K562 (cell line): Measurements from ENCODE around the gene IPO9. TPM values are rescaled to one million over a fixed set of nuclear protein-coding genes. Genes with fewer than 3 reads are reported as not detected.

Experiments
- ATAC-seq: fragments of 200-7000 bp; cut with Tn5 transposase; 3 replicates; pipeline ENCODE4 v1.9.1; 2020; ENCODE audit warnings: moderate library complexity
- BruUV-seq: library from RNA; stranded (reverse); fragments of 400-500 nt; replicated peaks from 2 replicates; lab custom pipeline; 2021; lab: Mats Ljungman, UMichigan
- CTCF ChIA-PET: fragments of 300-600 bp; formaldehyde crosslinking; extraction: SDS; loops from one replicate; lab custom pipeline; 2021; ENCODE audit warnings: low intra/inter-chr PET ratio; lab: Yijun Ruan, JAX
- POLR2A ChIA-PET: fragments of 300-600, 350-650 bp; sonication (Branson Sonifier 250); formaldehyde crosslinking; extraction: SDS; loops from one replicate; lab custom pipeline; 2021; ENCODE audit warnings: antibody characterized with exemption, inconsistent platforms; lab: Yijun Ruan, JAX
- DNase-seq, 4 experiments: peaks; one replicate each; pipeline versions ENCODE4 v3.0.0 to v3.0.0-alpha.2; 2011 to 2018; ENCODE audit warnings: low spot score in 3 of 4, mixed read lengths in 3 of 4; ENCODE audit errors: extremely low read depth in 1 of 4
- FAIRE-seq: peaks from 2 replicates; lab custom pipeline; 2011; peaks lifted over from hg19 to GRCh38; lab: Jason Lieb, UNC
- H2AFZ ChIP-seq: 2 replicates; pipeline ENCODE4 v1.6.0; 2011; ENCODE audit warnings: low read depth, low read length, control low read depth, inconsistent platforms
- H3K27ac ChIP-seq: fragments of 200-600 bp; 3 replicates; pipeline ENCODE4 v1.8.0; 2011; ENCODE audit warnings: low read depth, mild to moderate bottlenecking, control low read depth, inconsistent platforms, low read length, moderate library complexity, mixed read lengths; ENCODE audit errors: extremely low read depth
- H3K27me3 ChIP-seq, 2 experiments: fragments of 300-600 bp in 1 of 2; 2 replicates in 1 of 2; 3 replicates in 1 of 2; pipeline versions ENCODE4 v1.6.0 to v1.8.0; 2011; ENCODE audit warnings: inconsistent platforms in 2 of 2, low read length in 2 of 2, mild to moderate bottlenecking in 1 of 2, mixed read lengths in 1 of 2, moderate library complexity in 1 of 2; ENCODE audit not compliant: control insufficient read depth in 2 of 2, insufficient read depth in 2 of 2
- H3K36me3 ChIP-seq: fragments of 300-600 bp; 3 replicates; pipeline ENCODE4 v1.8.0; 2011; ENCODE audit warnings: mild to moderate bottlenecking, low read length, inconsistent platforms; ENCODE audit not compliant: control insufficient read depth, insufficient read depth
- H3K4me1 ChIP-seq, 2 experiments: fragments of 200-600 bp in 1 of 2; replicated peaks in 1 of 2; 2 replicates in 1 of 2; 3 replicates in 1 of 2; pipeline versions ENCODE4 v1.5.1 to v1.8.0; 2011; ENCODE audit warnings: inconsistent platforms in 2 of 2, low read length in 2 of 2, mild to moderate bottlenecking in 1 of 2, mixed read lengths in 1 of 2, moderate library complexity in 1 of 2; ENCODE audit not compliant: control insufficient read depth in 2 of 2, insufficient read depth in 2 of 2
- H3K4me2 ChIP-seq: 2 replicates; pipeline ENCODE4 v1.6.1; 2011; ENCODE audit warnings: low read length, control low read depth, inconsistent platforms, mixed read lengths; ENCODE audit not compliant: insufficient read depth
- H3K4me3 ChIP-seq: fragments of 200-600 bp; sonication (generic), shearing (Covaris generic); 2 replicates; pipeline ENCODE4 v1.5.1; 2016; ENCODE audit warnings: control low read depth, inconsistent platforms
- H3K79me2 ChIP-seq: fragments of 200-600 bp; 3 replicates; pipeline ENCODE4 v1.8.0; 2011; ENCODE audit warnings: low read length, inconsistent platforms; ENCODE audit not compliant: control insufficient read depth, insufficient read depth
- H3K9ac ChIP-seq, 2 experiments: 2 replicates each; pipeline versions ENCODE4 v1.6.0 to v1.6.1; 2011; ENCODE audit warnings: low read depth in 2 of 2, low read length in 2 of 2, control low read depth in 1 of 2, inconsistent platforms in 1 of 2, mild to moderate bottlenecking in 1 of 2, mixed read lengths in 1 of 2; ENCODE audit not compliant: insufficient read depth in 1 of 2
- H3K9me1 ChIP-seq: one replicate; pipeline ENCODE4 v1.6.0; 2011; ENCODE audit warnings: inconsistent platforms, mild to moderate bottlenecking, low read length, moderate library complexity; ENCODE audit not compliant: control insufficient read depth, insufficient read depth
- H3K9me3 ChIP-seq: replicated peaks from 2 replicates; pipeline ENCODE4 v1.5.1; 2011; ENCODE audit warnings: low read depth, low read length, inconsistent platforms; ENCODE audit not compliant: control insufficient read depth, insufficient read depth
- H4K20me1 ChIP-seq: replicated peaks from 2 replicates; pipeline ENCODE4 v1.6.1; 2011; ENCODE audit warnings: low read length, inconsistent platforms, mixed read lengths; ENCODE audit not compliant: control insufficient read depth, insufficient read depth
- ADNP ChIP-seq: fragments of 200-800 bp; sonication (Bioruptor generic); IDR thresholded peaks from 2 replicates; pipeline ENCODE4 v1.6.1; 2016; ENCODE audit warnings: missing genetic modification characterization, missing compliant biosample characterization
- ATF4 ChIP-seq: fragments of 450-650 bp; formaldehyde crosslinking; IDR thresholded peaks from 2 replicates; pipeline ENCODE4 v1.4.0; 2022; ENCODE audit warnings: mild to moderate bottlenecking, moderate library complexity
- BCOR ChIP-seq: fragments of 450-650 bp; IDR thresholded peaks from 2 replicates; pipeline ENCODE4 v1.6.1; 2016
- C11orf30 ChIP-seq: fragments of 450-650 bp; IDR thresholded peaks from 2 replicates; pipeline ENCODE4 v1.6.1; 2016; ENCODE audit warnings: low read depth, mild to moderate bottlenecking
- FOSL1 ChIP-seq: fragments of 200-800 bp; sonication (Bioruptor generic); conservative IDR thresholded peaks from 2 replicates; pipeline ENCODE4 v1.6.1; 2016; ENCODE audit warnings: missing genetic modification characterization, missing compliant biosample characterization
- KLF1 ChIP-seq: fragments of 450-650 bp; IDR thresholded peaks from 2 replicates; pipeline ENCODE4 v1.6.1; 2016; ENCODE audit warnings: missing genetic modification characterization, missing compliant biosample characterization
- LCOR ChIP-seq: sonication (generic); formaldehyde crosslinking; IDR thresholded peaks from 2 replicates; pipeline ENCODE4 v1.8.0; 2022; ENCODE audit warnings: mild to moderate bottlenecking, missing genetic modification reagents
- MAZ ChIP-seq, 2 experiments: fragments of 450-650 bp in 1 of 2; sonication (generic) in 1 of 2; formaldehyde crosslinking; IDR thresholded peaks in 1 of 2; conservative IDR thresholded peaks in 1 of 2; 2 replicates each; pipeline versions ENCODE4 v1.4.0 to v1.5.0; 2020; ENCODE audit warnings: mild to moderate bottlenecking in 1 of 2, missing genetic modification reagents in 1 of 2
- MEF2A ChIP-seq: IDR thresholded peaks from 2 replicates; pipeline ENCODE4 v1.6.1; 2011; ENCODE audit warnings: low read depth, mild to moderate bottlenecking, low read length, moderate library complexity; ENCODE audit not compliant: control insufficient read depth
- POLR2A ChIP-seq: fragments of 450-650 bp; conservative IDR thresholded peaks from 2 replicates; pipeline ENCODE4 v1.6.1; 2016
- RBM14 ChIP-seq: fragments of 200-400 bp; formaldehyde crosslinking; IDR thresholded peaks from 2 replicates; pipeline ENCODE4 v1.6.1; 2018; ENCODE audit warnings: low read depth, mild to moderate bottlenecking, low read length, moderate library complexity, borderline replicate concordance; ENCODE audit not compliant: insufficient read depth
- RBM25 ChIP-seq: fragments of 200-400 bp; formaldehyde crosslinking; IDR thresholded peaks from 2 replicates; pipeline ENCODE4 v1.6.1; 2018; ENCODE audit warnings: low read length, low read depth, moderate library complexity; ENCODE audit not compliant: severe bottlenecking
- RCOR1 ChIP-seq, 2 experiments: IDR thresholded peaks; 2 replicates each; pipeline ENCODE4 v1.6.1; 2012; ENCODE audit warnings: low read depth in 2 of 2, low read length in 2 of 2, borderline replicate concordance in 1 of 2, improper control_type of control experiment in 1 of 2
- SIN3B ChIP-seq: fragments of 450-650 bp; IDR thresholded peaks from 2 replicates; pipeline ENCODE4 v1.6.1; 2017; ENCODE audit warnings: low read depth, mild to moderate bottlenecking, moderate library complexity
- TCF3 ChIP-seq: sonication (generic); formaldehyde crosslinking; IDR thresholded peaks from 2 replicates; pipeline ENCODE4 v1.4.0; 2020; ENCODE audit warnings: mild to moderate bottlenecking, missing genetic modification reagents
- ZBTB43 ChIP-seq: sonication (generic); formaldehyde crosslinking; IDR thresholded peaks from 2 replicates; pipeline ENCODE4 v1.8.0; 2023; ENCODE audit warnings: mild to moderate bottlenecking, missing genetic modification reagents
- ZBTB8A ChIP-seq: fragments of 450-650 bp; IDR thresholded peaks from 2 replicates; pipeline ENCODE4 v1.6.1; 2018; ENCODE audit warnings: mild to moderate bottlenecking, moderate library complexity; ENCODE audit not compliant: partially characterized antibody
- ZNF274 ChIP-seq: IDR thresholded peaks from 2 replicates; pipeline ENCODE4 v1.6.1; 2011; ENCODE audit warnings: low read depth, mild to moderate bottlenecking, low read length, moderate library complexity, borderline replicate concordance
- ZNF280B ChIP-seq: fragments of 250-450 bp; sonication (Bioruptor Pico); IDR thresholded peaks from 2 replicates; pipeline ENCODE4 v1.5.1; 2021; ENCODE audit warnings: mild to moderate bottlenecking
- WGBS: fragments of 100-300 bp; shearing (Covaris generic); methylation state at CpG from one replicate; pipeline ENCODE4 v1.1.6; 2016; ENCODE audit warnings: low coverage, mixed read lengths; ENCODE audit not compliant: insufficient coverage; ENCODE audit errors: missing lambda C conversion rate; 5-methylcytosine and 5-hydroxymethylcytosine counted together
- in situ Hi-C: fragments of 300-500 bp; cut with MboI; formaldehyde crosslinking; loops from 4 replicates; pipeline ENCODE4 v1.15.0; 2018; ENCODE audit warnings: inconsistent platforms, mixed read lengths
- intact Hi-C: fragments of 100-400 bp; cut with micrococcal nuclease; formaldehyde crosslinking; loops from 2 replicates; pipeline ENCODE4 v1.14.2; 2022
- polyA plus RNA-seq, 8 experiments: library from polyadenylated mRNA; depleted of rRNA in 4 of 8; stranded (reverse) in 5 of 8; unstranded in 3 of 8; fragments of >200 nt; fragmentation: Nextera tagmentation in 2 of 8; fragmentation: Illumina TruSeq in 1 of 8; extraction: Ambion mirVana in 2 of 8; extraction: Trizol in 1 of 8; gene quantifications; 2 replicates each; pipeline versions ENCODE4 v1.2.1 to v1.2.3, GENCODE V29; 2011 to 2014; ENCODE audit warnings: inconsistent platforms in 1 of 8, missing spikeins in 1 of 8
- total RNA-seq, 7 experiments: library from RNA; depleted of rRNA in 6 of 7; stranded (reverse); fragments of >200 nt in 6 of 7; fragmentation: Illumina TruSeq in 2 of 7; extraction: Trizol in 2 of 7; gene quantifications; 2 replicates each; pipeline versions ENCODE4 v1.2.1 to v1.2.3, GENCODE V29; 2011 to 2021; ENCODE audit warnings: low replicate concordance in 1 of 7

Gene IPO9
- total and polyA plus RNA-seq, 9 of the 15 experiments (the other 6 are each of a cell fraction or from before 2014, with no cell fraction given) = 27.9 to 78.6 (median 43.9) TPM

- Histone ChIP-seq H3K9me3 (no peaks in the 10 kb centered on the region), H3K9me1 (no peaks in the 10 kb centered on the region), H3K36me3 (no peaks in the 10 kb centered on the region), H3K4me3 (no peak overlapping the region), H3K27me3 (0 out of 5 replicates have a peak, but pooled peaks cover 0 to 4% of the 10 kb centered on the region in 2 experiments), H3K4me2 (no peak overlapping the region), H4K20me1 (no peaks in the 10 kb centered on the region), H2AFZ (peak overlapping the region; percentile 16; the same call in 1 of the 2 replicates), H3K79me2 (no peaks in the 10 kb centered on the region), H3K4me1 (peaks cover 48 to 55% of the 10 kb centered on the region in 2 experiments), H3K27ac (no peak overlapping the region; the same call in 2 of the 3 replicates), H3K9ac (peak overlapping the region; percentile 3 to 21; a peak in 2 of 4 replicates)
- DNase-seq = peak in 2 of 4 experiments; percentile 29
- no peak for ATAC-seq
- CTCF ChIA-PET = interaction anchor here (0.6 kb wide), 1 partner anchor 10 kb away, joined by 5 read pairs; no protein-coding TSS in a partner anchor
- POLR2A ChIA-PET = interaction anchor here (0.6 to 2.0 kb wide), 14 partner anchors 9 to 119 kb away, joined by 3 to 12 read pairs (median 4); partner anchors contain the start of gene RNPEP
- BruUV-seq = no TSS peak
- WGBS = 45% methylated on average over 9 of the region's 9 CpGs
- in situ Hi-C loops = no loop called here
- intact Hi-C loops = no loop called here
- FAIRE-seq = no peak
- TF ChIP-seq ATF4 (CRISPR knock-in tag) = no peak
- TF ChIP-seq ZBTB8A = no peak
- no peak for TF ChIP-seq MEF2A
- TF ChIP-seq RCOR1 (IDR thresholded peaks at IDR 0.05; ENCODE audit: borderline replicate concordance in 1 of 2, low read depth in 2 of 2, low read length in 2 of 2) = peak in 1 of 2 experiments; percentile 48; a peak in 1 of 4 replicates
- TF ChIP-seq FOSL1 (tag) = peak; percentile 6; the same call in 1 of the 2 replicates
- TF ChIP-seq SIN3B = no peak
- peak; percentile 45; the same call in 1 of the 2 replicates for TF ChIP-seq ADNP (tag)
- no peak for TF ChIP-seq LCOR (CRISPR knock-in tag)
- no peak for TF ChIP-seq POLR2A
- no peak for TF ChIP-seq TCF3 (CRISPR knock-in tag)
- no peak for TF ChIP-seq RBM14
- TF ChIP-seq C11orf30 = no peak
- no peak for TF ChIP-seq ZNF280B
- TF ChIP-seq RBM25 = peak; percentile 67
- TF ChIP-seq ZBTB43 (CRISPR knock-in tag) = 0 out of 2 replicates have a peak, but pooled peaks have one; percentile 47
- TF ChIP-seq BCOR = peak; percentile 85; the same call in 1 of the 2 replicates
- TF ChIP-seq KLF1 (tag) = no peak
- no peak for TF ChIP-seq MAZ (CRISPR knock-in tag; conservative IDR thresholded peaks at IDR 0.05 in 1 of 2, IDR thresholded peaks at IDR 0.05 in 1 of 2)
- no peak for TF ChIP-seq ZNF274
These were observed 57.3 kb downstream of the IPO9 start for GRCh38 chr1:201886103-201886885.
